Stimulated activated CD8-positive, alpha-beta memory T cell treated with anti-CD3 and anti-CD28 coated beads, Interleukin-7, amount 100 ng/mL, for 24 hours (primary cell): ENCODE results near the gene GUK1.
"Not testable (repeated sequence)": the region's sequence is repeated elsewhere in the genome, so short reads cannot be mapped to it uniquely, and the experiment has no call there.

ENCODE experiments used
- DNase-seq: peaks from one replicate; pipeline ENCODE4 v3.0.0-alpha.2; 2020; ENCODE audit warnings: low read depth

The GUK1 gene

DNA sequence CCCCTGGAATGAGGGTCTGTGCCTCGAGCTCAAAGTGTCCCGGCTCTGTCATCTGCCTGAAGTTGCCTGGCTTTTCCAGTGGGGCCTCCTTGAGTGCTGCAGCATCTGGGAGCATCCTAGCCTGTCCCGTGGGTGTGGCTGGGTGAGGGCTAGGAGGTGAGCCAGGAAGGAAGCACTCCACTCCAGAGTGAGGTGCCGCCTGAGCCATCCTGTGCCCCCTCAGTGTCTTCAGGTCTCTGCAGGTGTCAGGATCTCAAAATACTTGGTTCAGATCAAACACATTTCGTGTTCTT, 37.0 kb downstream of the GUK1 start:
- DNase-seq: no peak

DNA sequence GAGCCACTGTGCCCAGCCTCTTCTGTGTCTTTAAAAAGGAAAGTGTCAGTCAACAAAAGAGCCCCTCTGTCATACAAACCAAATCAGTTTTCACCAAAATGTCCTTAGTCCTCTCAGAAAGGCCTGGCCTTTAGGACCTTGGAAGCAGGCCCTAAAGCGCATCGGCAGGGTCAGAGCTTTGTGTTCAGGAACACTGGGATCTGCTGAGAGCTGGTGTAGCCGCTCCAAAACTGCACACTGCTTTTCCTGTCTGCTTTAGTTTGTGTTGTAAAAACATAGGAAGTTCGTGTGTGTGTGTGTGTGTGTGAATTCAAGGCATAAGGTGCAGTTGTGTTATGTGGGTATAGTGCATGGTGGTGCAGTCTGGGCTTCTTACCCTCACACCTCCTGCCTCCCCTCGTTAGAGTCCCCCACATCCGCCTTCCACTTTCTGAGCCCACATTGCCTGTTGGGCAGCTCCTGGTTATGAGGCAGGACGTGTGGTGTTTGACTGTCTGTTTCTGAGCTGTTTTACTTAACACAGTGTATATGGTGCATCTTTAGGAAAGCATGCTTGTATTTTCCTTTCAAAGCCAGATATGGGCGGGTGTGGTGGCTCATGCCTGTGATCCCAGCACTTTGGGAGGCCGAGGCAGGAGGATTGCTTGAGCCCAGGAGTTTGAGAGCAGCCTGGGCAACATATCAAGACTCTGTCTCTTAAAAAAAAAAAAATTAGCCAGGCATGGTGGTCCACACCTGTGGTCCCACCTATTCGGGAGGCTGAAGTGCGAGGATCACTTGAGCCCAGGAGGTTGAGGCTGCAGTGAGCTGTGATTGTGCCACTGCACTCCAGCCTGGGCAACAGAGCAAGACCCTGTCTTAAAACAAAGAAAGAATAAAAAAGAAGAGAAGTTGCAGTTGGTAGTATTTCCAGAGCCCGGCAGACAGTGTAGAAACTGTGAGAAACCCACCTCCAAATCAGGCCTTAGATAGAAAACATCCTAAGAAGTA, 37.9 kb downstream of the GUK1 start:
- DNase-seq: no peak

DNA sequence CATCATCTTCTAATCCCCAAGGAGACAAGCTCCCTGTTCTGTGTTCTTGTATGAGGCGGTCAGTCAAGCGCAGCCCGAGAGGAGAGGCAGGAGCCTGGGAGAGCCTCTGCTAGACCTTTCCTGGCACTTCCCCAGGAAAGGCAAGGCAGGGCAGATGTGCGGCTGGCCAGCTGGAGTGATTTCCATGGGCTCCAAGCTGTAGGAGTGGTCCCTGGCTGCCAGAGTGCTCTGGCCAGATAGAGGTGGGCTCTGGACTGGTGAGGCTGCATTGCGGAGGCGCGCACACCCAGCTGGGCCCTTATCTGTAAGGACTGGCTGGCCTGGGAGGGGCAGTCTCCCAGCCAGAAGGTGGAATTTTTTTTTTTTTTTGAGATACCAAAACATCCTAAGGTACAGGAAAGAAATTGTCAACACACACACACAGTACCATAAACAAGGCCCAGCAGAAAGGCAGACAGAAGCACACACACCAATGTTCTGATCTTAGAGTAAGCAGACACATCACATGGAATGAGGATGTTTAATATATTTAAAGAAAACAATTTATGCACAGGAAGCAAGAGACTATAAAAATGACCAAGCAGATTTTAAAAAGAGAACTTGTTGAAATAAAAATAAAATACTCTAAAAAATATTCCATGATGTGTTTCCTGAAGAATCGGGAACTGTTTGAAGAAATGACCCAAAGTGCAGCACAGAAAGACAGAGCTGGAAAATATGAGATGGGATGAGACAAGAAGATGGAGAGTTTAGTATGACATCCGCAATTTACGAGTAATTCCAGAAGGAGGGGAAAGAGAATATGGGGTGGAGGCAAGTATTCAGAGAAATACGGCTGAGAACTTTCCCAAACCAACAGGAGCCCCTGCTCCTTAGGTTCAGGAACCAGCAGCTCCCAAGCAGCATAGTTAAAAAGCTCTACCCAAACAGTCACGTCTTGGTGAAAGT, 38.9 kb downstream of the GUK1 start:
- no peak for DNase-seq

DNA sequence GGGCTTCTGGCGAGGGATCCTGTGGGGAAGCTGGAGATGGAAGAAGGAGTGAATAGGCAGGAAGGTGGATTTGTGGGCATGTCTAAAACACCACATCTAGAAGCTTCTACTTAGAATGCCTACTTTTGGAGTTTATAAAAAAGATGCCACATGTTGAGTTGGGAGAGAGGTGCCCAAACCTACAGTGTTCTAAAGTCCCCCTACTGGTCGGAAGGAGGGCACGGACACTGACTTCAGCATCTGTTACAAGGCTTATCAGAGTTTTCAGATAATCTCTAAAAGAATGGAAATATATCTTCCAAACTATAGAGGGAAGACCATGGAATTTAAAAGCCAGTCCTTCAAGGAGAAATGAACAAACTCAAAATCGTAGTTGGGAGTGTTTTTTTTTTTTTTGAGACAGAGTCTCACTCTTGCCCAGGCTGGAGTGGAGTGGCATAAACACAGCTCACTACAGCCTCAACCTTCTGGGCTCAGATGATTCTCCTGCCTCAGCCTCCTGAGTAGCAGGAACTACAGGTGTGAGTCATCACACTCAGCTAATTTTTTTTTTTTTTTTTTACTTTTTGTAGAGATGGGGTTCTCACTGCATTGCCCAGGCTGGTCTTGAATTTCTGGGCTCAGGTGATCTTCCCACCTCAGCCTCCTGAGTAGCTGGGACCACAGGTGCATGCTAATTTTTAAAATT, 40.3 kb downstream of the GUK1 start:
- no peak for DNase-seq

DNA sequence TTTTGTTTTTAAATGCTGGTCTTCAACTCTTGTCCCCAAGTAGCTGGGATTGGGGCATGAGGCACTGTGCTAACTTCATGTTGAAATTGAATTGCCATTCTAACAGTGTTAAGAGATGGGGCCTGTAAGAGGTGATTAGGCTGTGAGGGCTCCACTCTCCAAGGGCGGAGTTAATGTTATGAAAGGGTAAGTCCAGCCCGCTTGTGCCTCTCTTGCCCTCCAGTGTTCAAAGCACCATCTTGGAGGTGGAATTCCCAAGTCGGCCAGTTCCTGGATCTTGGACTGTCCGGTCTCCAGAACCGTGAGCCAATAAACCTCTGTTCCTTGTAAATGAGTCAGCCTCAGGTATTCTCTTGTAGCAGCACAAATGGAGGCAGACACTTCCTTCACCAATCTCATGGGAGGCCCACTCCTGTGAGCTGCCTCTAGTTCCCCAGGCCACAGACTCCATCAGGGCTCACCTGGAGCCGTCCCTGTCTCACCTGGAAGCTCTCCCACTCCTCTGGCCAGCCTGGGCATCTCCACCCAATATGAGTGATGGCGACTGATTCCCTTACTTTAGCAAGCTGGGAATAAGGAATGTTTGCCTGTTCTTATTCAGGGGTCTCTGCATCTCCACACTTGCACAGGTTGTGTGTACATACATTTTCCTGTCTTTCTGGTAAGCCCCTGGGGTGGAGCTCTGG, 41.0 kb downstream of the GUK1 start:
- no peak for DNase-seq

DNA sequence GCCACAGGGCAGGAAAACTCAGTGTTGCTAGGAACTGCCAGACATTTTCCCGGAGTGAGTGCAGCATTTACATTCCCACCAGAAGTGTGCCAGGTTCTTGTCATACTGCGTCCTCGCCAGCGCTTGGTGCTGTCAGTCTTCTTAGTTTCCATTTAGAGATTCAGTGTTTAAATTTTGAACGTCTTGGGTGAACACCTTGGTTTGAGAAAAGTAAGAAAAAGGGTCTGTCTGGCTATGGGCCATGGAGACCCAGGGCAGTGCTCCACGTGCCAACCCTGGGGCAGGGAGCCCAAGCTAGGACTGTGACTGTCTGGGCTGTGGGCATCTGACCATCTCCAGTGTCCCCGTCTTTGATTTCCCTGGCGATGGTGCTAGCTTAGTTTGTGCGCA, 41.6 kb downstream of the GUK1 start:
- DNase-seq: no peak

DNA sequence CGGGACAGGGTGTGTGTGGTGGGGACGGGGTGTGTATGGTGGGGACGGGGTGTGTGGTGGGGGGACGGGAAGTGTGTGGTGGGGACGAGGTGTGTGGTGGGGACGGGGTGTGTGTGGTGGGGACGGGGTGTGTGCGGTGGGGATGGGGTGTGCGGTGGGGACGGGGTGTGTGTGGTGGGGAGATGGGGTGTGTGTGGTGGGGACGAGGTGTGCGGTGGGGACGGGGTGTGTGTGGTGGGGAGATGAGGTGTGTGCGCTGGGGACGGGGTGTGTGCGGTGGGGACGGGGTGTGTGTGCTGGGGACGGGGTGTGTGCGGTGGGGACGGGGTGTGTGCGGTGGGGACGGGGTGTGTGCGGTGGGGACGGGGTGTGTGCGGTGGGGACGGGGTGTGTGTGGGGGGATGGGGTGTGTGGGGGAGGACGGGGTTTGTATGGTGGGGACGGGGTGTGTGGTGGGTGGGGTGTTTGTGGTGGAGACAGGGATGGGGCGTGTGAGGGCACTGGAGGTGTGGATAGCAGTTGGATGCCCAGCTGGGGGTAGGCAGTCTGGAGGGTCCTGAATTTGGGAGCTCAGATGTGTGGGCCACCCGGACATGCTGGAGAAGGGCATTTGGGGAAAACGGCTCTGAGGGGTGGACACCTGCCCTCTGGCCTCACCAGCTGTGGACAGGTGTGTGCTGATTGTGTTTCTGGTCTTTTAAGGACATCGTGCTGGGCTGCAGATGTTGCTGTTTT, 42.4 kb downstream of the GUK1 start:
- DNase-seq: no peak

DNA sequence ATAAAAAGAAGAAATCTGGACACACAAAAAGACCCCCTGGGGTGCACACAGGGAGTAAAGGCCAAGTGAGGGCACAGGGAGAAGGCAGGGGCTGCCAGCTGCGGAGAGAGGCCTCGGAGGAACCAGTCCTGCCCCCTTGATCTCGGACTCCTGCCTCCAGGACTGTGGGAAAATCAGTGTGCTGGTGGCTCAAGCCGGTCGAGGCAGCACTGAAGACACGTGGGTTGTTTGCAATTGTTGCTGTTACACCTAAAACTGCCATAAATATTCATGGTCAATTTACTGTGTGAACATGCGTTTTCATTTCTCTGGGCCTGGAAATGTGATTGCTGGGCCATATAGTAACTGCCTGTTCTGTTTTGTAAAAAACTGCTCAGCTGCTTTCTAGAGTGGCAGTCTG, 44.1 kb downstream of the GUK1 start:
- DNase-seq: no peak

DNA sequence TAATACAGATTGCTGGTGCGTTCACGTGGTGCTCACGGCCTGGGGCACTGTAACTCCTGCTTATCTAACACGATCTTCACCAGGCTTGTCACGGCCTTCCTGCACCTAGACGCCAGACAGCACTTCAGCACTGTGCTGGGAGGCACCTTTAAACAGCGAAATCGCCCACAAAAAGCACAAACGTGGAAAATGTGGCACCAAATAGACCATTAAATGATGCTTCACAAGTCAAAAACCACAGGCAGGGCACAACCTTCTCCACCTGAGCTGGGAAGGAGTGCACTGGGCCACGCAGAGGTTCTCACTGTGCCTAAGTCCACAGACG, 45.5 kb downstream of the GUK1 start:
- DNase-seq: no peak

DNA sequence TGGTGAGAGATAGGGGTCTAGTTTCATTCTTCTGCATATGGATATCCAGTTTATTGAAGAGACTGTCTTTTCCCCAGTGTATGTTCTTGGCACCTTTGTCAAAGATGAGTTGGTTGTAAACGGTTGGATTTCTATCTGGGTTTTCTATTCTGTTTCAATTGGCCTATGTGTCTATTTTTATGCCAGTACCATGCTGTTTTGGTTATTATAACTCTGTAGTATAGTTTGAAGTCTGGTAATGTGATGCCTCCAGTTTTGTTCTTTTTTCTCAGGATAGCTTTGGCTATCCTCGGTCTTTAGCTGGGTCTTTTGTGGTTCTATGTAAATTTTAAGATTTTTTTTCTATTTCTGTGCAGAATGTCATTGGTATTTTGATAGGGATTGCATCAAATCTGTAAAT, 48.2 kb downstream of the GUK1 start:
- DNase-seq: not testable (repeated sequence)

DNA sequence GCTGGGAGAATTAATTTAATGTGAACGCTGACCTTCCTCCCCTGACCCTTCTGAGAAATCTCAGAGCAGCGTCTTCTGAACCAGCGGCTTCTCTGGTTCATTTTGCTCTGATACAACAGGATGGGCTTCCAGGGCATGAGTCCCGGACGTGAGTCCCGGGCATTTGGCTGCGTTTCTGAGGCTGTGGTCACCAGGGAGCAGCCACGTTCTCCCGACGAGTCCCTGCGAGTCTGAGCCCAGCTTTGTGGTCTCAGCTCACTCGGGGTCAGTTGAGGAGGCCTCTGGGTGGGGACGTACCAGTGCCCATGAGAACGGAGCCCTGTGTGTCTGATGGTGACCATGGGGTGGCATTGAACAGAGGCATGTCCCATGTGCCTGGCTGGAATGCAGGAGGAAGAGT, 50.1 kb downstream of the GUK1 start:
- DNase-seq: no peak

DNA sequence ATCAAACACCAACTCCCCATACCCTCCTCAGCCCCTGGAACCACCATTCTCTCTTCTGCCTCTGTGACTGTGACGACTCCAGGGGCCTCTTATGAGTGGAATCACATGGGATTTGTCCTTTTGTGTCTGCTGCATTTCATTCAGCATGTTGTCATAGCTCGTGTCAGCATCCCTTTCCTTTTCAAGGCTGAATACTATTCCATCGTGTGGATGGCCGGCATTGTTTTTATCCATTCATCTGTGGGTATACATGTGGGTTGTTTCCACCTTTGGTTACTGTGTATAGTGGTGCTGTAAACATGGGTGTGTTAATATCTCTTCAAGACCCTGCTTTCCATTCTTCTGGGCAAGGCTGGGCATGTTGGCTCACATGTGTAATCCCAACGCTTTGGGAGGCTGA, 50.7 kb downstream of the GUK1 start:
- no peak for DNase-seq

DNA sequence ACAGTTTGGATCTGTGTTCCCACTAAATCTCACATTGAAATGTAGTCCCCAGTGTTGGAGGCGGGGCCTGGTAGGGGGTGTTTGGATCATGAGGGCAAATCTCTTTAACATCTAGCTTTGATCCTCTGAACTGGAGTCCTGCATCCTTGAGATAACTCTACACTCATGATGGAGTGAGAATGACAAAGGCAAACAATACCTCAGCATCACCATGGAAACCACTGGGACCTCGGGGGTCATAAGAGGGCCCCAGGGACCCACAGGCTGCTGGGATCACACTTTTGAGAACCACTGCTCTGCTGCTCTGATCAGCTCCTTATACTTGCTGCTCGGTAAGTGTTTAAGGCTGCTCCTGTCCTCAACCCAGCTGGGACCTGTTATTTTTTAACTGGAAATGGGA, 54.4 kb downstream of the GUK1 start:
- DNase-seq: no peak

DNA sequence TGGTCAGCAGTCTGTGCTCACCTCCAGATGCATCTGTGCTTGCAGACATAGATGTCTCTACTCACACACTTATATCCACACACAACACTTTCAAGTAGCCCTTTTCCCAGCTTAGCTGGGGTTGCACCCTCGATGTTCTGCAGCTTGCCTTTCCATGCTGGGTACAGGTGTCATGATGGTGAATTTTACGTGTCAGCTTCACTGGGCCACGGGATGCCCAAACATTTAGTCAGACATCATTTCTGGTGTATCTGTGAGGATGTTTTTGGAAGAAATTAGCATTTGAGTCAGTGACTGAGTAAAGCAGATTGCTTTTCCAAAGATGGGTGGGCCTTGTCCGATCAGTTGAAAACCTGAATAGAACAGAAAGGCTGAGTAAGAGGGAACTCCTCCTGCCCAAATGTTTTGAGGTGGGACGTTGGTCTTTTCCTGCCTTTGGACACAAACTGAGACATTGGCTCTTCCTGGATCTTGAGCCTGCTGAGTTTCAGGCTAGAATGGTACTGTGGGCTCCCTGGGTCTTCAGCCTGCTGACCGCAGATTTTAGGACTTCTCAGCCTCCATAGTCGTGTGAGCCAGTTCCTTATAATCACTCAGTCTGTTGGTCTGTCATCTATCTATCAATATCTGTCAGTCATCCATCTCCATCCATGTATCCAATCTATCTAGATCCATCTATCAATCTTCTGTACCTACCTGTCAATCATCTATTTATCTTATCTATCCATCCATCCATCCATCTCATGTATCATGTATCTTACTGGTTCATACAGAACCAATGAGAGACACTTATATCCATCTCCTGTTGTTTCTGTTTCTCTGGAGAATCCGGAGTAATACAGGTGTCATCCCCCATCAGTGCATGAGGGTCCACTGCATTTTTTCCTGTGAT, 55.1 kb downstream of the GUK1 start:
- no peak for DNase-seq

DNA sequence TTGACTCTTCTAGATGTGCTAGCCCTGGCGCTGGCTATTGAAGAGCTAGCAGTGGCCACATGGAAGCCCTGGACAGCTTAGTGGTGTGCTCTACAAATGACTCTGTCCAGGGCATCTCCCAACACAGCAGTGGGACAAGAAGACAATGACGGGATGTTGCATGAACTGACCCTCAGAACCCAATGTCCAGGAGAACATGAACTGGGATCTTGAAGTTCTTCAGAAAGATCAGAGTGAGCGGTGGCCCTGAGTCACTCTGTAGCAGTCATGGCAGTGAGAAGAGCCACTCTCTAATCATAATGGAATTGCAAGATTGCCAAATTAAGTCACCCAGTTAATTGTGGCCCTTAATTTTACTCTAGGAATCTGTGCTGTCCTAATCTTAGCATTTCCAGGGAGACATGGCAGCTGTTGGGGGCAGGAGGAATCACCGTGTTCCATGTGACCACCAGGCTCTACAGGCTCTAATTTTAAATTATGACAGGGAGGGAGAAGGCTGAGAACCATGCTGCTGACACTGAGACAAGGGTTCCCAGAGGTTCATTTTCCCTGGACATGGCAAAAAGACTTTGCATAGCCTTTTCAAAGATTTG, 57.6 kb downstream of the GUK1 start:
- no peak for DNase-seq
